IPS-18c (cell line): ENCODE measurements around the gene MPP4.
"Not testable (repeated sequence)": the region's sequence is repeated elsewhere in the genome, so short reads cannot be mapped to it uniquely, and the experiment has no call there.

Experiments used
- H3K4me3 ChIP-seq: 2 replicates; pipeline ENCODE4 v1.7.0; 2013; ENCODE audit warnings: low read depth, mild to moderate bottlenecking, low read length, moderate library complexity; ENCODE audit not compliant: insufficient read depth
- H3K9me3 ChIP-seq: one replicate; pipeline ENCODE4 v1.6.1; 2013; ENCODE audit warnings: mild to moderate bottlenecking, low read length, moderate library complexity; ENCODE audit not compliant: control insufficient read depth, insufficient read depth

MPP4 gene

DNA sequence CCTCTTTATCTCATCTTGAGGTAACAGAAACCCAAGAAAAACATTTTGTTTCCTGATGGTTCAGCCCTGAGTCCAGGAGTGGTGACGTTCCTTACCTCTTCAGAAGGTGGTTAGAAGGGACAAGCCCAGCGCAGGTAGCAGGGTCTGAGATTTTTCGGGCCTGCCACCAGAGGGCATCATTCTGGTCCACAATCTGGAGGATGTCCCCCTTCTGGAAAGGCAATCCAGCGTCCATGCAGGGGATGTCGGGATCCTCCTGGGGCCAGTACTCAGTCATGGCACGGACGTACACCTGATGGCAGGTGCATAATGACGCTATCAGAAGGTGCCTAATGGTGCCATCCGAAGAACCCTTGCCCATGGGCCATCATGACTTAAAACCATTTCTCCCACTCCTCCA, 17.7 kb downstream of the MPP4 start:
- Histone ChIP-seq H3K9me3 (no peaks in the 10 kb centered on the region), H3K4me3 (no peak overlapping the region)

GRCh38 chr2:201678401-201678800, 20.0 kb downstream of the MPP4 start:
- Histone ChIP-seq H3K9me3 (no peaks in the 10 kb centered on the region), H3K4me3 (no peak overlapping the region)

DNA sequence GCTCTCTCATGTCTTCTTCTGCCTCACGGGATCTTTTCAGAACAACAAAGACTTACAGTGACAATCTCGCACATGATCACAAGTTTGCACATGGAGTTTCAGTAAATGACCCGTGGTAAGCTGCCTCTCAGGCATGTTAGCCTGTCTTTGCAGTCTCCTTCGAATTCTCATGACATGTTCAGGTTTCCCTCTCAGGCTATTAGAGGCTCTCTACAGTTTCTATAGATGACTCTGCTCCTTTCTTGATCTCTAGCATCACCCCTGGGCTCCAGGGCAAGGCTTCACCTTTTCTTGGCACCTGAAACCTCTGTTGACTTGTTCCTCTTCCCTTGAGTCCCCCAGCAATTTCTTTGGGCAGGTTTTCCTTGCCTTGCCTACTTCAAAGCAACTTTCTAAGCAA, 23.0 kb downstream of the MPP4 start:
- H3K4me3 ChIP-seq = no peak overlapping the region
- H3K9me3 ChIP-seq = no peaks in the 10 kb centered on the region

- no peak overlapping the region for H3K4me3 ChIP-seq
Observed at GRCh38 chr2:201674794-201675193, 23.6 kb downstream of the MPP4 start.

DNA sequence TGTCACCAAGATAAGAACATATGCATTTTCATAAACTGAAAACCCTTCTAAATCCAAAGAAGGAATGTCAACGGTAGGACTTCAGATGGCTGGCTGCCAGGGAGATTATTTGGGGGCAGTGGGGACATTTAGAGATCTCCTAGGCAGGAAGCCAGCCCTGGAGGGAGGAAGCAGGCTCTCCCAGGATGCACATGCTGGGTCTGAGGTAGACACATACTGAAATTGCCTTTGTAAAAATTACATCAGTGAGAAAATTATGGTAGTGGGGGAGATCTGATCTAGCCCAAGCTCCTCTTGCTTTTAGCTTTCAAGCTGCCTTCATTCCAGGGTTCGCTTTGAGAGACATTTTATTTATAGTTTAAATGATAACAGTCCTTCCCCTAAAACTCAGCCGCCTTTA, 24.1 kb downstream of the MPP4 start:
- Histone ChIP-seq H3K4me3 (no peak overlapping the region), H3K9me3 (no peaks in the 10 kb centered on the region)

More at GRCh38 chr2:201674794-201675193, 23.6 kb downstream of the MPP4 start:
- no peaks in the 10 kb centered on the region for H3K9me3 ChIP-seq

GRCh38 chr2:201673546-201673945, 24.9 kb downstream of the MPP4 start:
- Histone ChIP-seq H3K9me3 (no peaks in the 10 kb centered on the region), H3K4me3 (no peak overlapping the region)

- not testable (repeated sequence) for H3K9me3 ChIP-seq, H3K4me3 ChIP-seq
Observed at GRCh38 chr2:201671205-201671604, 27.2 kb downstream of the MPP4 start.

- no peak overlapping the region for H3K4me3 ChIP-seq
- no peaks in the 10 kb centered on the region for H3K9me3 ChIP-seq
Observed at GRCh38 chr2:201669865-201670264, 28.6 kb downstream of the MPP4 start.

DNA sequence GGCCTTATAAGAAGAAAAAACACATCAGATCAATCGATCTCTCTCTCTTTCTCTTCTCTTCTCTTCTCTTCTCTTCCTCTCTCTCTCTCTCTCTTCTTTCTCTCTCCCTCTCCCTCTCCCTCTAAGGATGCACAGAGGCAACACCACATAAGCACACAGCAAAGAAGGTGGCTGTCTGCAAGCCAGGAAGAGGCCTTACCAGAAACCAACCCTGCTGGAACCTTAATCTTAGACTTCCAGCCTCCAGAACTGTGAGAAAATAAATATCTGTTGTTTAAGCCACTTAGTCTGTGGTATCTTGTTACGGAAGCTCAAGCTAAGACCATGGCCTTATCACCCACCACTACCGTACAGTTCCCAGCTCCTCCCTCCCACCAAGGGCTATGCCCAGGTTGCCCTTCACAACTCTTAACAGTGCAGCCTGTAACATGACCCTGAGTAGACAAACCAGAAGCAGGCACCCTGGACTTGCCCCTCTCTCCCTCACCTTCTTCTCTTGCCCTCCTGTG, 30.0 kb downstream of the MPP4 start:
- H3K9me3 ChIP-seq = no peaks in the 10 kb centered on the region
- no peak overlapping the region for H3K4me3 ChIP-seq

GRCh38 chr2:201664334-201664733, 34.1 kb downstream of the MPP4 start:
- Histone ChIP-seq H3K9me3 (no peaks in the 10 kb centered on the region), H3K4me3 (no peak overlapping the region)

DNA sequence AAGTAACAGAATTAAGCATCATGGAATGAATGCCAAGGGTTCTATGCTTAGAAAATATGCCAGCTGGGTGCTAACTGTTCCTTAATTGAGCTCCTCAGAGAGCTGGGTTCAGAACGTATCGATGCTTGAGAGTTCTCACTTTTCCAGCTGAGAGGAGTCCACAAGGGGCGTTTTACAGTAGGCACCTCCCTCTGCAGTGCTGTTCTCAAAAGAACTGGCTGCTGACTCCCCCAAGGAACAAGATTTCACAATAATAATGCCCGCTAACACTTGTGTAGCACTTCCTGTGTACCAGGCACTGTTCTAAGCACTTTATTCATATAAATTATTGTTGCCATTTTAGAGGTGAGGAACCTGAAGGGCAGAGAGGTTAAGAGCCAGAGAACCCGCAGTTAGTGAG, 37.1 kb downstream of the MPP4 start:
- Histone ChIP-seq H3K4me3 (no peak overlapping the region), H3K9me3 (no peaks in the 10 kb centered on the region)

- no peak overlapping the region for H3K4me3 ChIP-seq
- H3K9me3 ChIP-seq = no peaks in the 10 kb centered on the region
Observed at GRCh38 chr2:201660293-201660895, 38.0 kb downstream of the MPP4 start.

DNA sequence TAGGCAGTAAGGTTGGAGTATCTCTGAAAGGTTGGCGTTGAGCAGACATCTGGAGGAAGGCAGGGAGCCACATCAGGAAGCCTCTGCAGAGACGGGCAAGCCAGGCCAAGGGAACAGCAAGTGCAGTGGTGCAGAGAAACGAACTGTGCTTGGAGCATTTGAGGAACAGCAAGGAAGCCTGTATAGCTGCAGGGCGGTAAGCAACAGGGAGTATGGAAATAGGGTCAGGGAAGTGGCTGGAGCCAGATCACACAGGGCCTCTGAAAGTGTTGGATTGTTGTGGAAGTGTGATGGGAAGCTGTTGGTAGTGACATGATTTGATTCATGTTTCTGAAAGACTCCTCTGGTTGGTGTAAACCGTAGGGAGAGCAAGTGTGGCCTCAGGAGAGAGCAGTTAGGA, 41.7 kb downstream of the MPP4 start:
- peaks cover 3% of the 10 kb centered on the region for H3K9me3 ChIP-seq

GRCh38 chr2:201656102-201656501, 42.3 kb downstream of the MPP4 start:
- Histone ChIP-seq H3K9me3 (peaks cover 3% of the 10 kb centered on the region), H3K4me3 (no peak overlapping the region)

More for the DNA sequence above, 41.7 kb downstream of the MPP4 start:
- H3K4me3 ChIP-seq = no peak overlapping the region

DNA sequence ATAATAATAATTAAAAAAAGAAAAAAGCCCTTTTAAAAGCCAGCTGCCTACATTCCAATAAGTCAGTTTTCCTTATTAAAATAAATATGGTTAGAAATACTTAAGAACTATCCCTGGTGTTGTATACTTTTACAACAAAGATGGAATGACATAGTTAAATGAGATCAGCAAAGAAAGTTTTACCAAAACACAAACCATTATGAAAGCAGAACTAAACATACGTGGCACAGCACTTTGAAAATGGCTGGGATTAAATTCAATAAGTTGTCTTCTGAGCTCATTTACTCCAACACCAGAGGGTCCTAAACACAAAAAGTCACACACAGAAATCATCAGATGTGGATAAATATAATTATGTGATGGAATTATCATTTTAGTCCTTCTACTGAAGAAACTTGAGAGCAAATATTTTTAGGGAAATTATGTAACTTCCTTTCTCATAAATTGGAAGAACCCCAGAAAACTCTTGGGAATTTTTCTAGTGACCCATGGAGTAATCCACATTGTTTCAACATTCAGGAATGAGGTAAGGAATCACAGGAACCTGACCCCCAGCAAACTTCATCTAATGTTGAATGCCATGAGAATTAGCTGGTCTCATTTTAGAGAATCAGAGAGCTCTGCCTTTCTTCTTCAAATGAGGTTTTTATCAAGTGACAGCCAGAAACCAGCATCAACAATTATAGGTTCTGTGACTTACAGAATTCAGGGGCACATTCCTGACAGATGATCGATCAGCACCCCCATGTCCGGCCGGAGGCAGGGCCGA, 43.6 kb downstream of the MPP4 start:
- H3K4me3 ChIP-seq = no peak overlapping the region

DNA sequence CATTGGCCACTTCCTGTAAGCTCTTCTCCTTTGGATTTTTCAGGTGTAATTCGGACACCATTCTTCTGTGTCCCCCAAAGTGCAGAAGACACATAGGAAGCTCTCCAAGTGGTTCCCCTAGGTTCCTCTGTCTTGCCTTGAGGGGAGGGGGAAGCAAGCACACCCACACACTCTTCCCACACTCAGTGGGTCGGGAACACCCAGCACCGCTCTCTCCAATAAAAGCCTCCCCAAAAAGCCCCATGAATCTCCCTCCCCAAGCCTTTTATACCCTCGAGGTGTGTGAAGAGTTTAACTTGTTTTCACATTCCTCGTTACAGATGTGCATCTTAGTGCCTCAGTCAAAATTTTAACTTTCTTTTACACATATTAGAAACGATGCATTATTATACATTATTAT, 45.2 kb downstream of the MPP4 start:
- Histone ChIP-seq H3K4me3 (no peak overlapping the region), H3K9me3 (peaks cover 3% of the 10 kb centered on the region)

More for the DNA sequence above, 43.6 kb downstream of the MPP4 start:
- peaks cover 3% of the 10 kb centered on the region for H3K9me3 ChIP-seq

- no peak overlapping the region for H3K4me3 ChIP-seq
- H3K9me3 ChIP-seq = peaks cover 3% of the 10 kb centered on the region
Observed at GRCh38 chr2:201649442-201649841, 49.0 kb downstream of the MPP4 start.

- Histone ChIP-seq H3K9me3 (no peaks in the 10 kb centered on the region), H3K4me3 (no peak overlapping the region)
Observed at GRCh38 chr2:201647431-201647830, 51.0 kb downstream of the MPP4 start.
